Hepatocyte (in vitro differentiated cells): Measurements from ENCODE around the gene SLC9A8.

ENCODE experiments used
- EZH2 ChIP-seq: fragments of 200-600 bp; sonication (generic); IDR thresholded peaks from 2 replicates; pipeline ENCODE4 v1.6.1; 2016; ENCODE audit warnings: antibody characterized with exemption, mild to moderate bottlenecking, borderline replicate concordance
- EZH2phosphoT487 ChIP-seq: fragments of 200-600 bp; sonication (generic); IDR thresholded peaks from one replicate; pipeline ENCODE4 v1.6.1; 2018; ENCODE audit warnings: antibody characterized with exemption, mild to moderate bottlenecking, low read depth, moderate library complexity; ENCODE audit not compliant: unreplicated experiment, severe bottlenecking
- TF ChIP-seq, protein P1 (sequence below): fragments of 200-600 bp; sonication (generic); IDR thresholded peaks from 2 replicates; pipeline ENCODE4 v1.5.1; 2016; ENCODE audit warnings: antibody characterized with exemption, mild to moderate bottlenecking; ENCODE audit not compliant: poor library complexity

- TF ChIP-seq, protein P1, sequence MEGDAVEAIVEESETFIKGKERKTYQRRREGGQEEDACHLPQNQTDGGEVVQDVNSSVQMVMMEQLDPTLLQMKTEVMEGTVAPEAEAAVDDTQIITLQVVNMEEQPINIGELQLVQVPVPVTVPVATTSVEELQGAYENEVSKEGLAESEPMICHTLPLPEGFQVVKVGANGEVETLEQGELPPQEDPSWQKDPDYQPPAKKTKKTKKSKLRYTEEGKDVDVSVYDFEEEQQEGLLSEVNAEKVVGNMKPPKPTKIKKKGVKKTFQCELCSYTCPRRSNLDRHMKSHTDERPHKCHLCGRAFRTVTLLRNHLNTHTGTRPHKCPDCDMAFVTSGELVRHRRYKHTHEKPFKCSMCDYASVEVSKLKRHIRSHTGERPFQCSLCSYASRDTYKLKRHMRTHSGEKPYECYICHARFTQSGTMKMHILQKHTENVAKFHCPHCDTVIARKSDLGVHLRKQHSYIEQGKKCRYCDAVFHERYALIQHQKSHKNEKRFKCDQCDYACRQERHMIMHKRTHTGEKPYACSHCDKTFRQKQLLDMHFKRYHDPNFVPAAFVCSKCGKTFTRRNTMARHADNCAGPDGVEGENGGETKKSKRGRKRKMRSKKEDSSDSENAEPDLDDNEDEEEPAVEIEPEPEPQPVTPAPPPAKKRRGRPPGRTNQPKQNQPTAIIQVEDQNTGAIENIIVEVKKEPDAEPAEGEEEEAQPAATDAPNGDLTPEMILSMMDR: no peak
- TF ChIP-seq EZH2 (no peak), EZH2phosphoT487 (no peak)
Measured at GRCh38 chr20:49889001-49889934, 76.6 kb downstream of the SLC9A8 start.
